ENCODE data around the gene LTB. TPM values are rescaled to one million over a fixed set of nuclear protein-coding genes. Genes with fewer than 3 reads are reported as not detected.

The LTB gene
- total and polyA plus RNA-seq, 9 of the 15 experiments (the other 6 are each of a cell fraction or from before 2014, with no cell fraction given), result 0.07 to 0.51 TPM; not detected in 7

GRCh38 chr6:31547727-31548543 is 34.3 kb downstream of the LTB start (continued):
- TF ChIP-seq TOE1 (IDR thresholded peaks at IDR 0.05; ENCODE audit: borderline replicate concordance), result no peak
- TF ChIP-seq TOE1 (CRISPR knock-in tag; IDR thresholded peaks at IDR 0.05; ENCODE audit: borderline replicate concordance, low read depth), result peak; percentile 70; the same call in 1 of the 2 replicates
- peak; percentile 82; the same call in 1 of the 2 replicates for TF ChIP-seq STAT6 (CRISPR knock-in tag; IDR thresholded peaks at IDR 0.05)
- no peak for TF ChIP-seq RBM39 (optimal IDR thresholded peaks at IDR 0.05; ENCODE audit: low read depth, low read length)
- peak; percentile 12 for TF ChIP-seq SUPT5H (IDR thresholded peaks at IDR 0.05)
- TF ChIP-seq TRIM25 (IDR thresholded peaks at IDR 0.05; ENCODE audit: borderline replicate concordance), result no peak
- TF ChIP-seq ELF2 (CRISPR knock-in tag; IDR thresholded peaks at IDR 0.05), result 0 out of 2 replicates have a peak, but pooled peaks have one; percentile 11
- 0 out of 2 replicates have a peak, but pooled peaks have one; percentile 47 for TF ChIP-seq ATF6 (CRISPR knock-in tag; IDR thresholded peaks at IDR 0.05)
- TF ChIP-seq NUFIP1 (IDR thresholded peaks at IDR 0.05; ENCODE audit: partially characterized antibody), result no peak
- no peak for TF ChIP-seq XRCC3 (IDR thresholded peaks at IDR 0.05)
- 0 out of 2 replicates have a peak, but pooled peaks have one; percentile 56 for TF ChIP-seq E2F3 (CRISPR knock-in tag; IDR thresholded peaks at IDR 0.05)
- 0 out of 2 replicates have a peak, but pooled peaks have one; percentile 4 for TF ChIP-seq TCF3 (CRISPR knock-in tag; IDR thresholded peaks at IDR 0.05)
- TF ChIP-seq NEUROD1 (IDR thresholded peaks at IDR 0.05; ENCODE audit: borderline replicate concordance, low read depth, low read length, partially characterized antibody), result no peak
- peak; percentile 30; the same call in 1 of the 2 replicates for TF ChIP-seq NFRKB (IDR thresholded peaks at IDR 0.05; ENCODE audit: low read depth)
- no peak for TF ChIP-seq ZNF217 (CRISPR knock-in tag; IDR thresholded peaks at IDR 0.05)
- TF ChIP-seq CXXC5 (CRISPR knock-in tag; IDR thresholded peaks at IDR 0.05), result peak; percentile 44
- TF ChIP-seq CHD4 (IDR thresholded peaks at IDR 0.05; ENCODE audit: insufficient read depth, insufficient replicate concordance, low read depth, low read length, poor library complexity, severe bottlenecking), result no peak
- peak; percentile 85; the same call in 1 of the 2 replicates for TF ChIP-seq GABPA (tag; conservative IDR thresholded peaks at IDR 0.05; ENCODE audit: low read depth)
- TF ChIP-seq BRCA1 (IDR thresholded peaks at IDR 0.05), result no peak
- 0 out of 2 replicates have a peak, but pooled peaks have one; percentile 75 for TF ChIP-seq BRCA1 (CRISPR knock-in tag; IDR thresholded peaks at IDR 0.05)
- no peak for TF ChIP-seq JUN (IDR thresholded peaks at IDR 0.05; ENCODE audit: borderline replicate concordance, low read depth, low read length)
- TF ChIP-seq JUN (CRISPR knock-in tag; IDR thresholded peaks at IDR 0.05; ENCODE audit: borderline replicate concordance), result 0 out of 2 replicates have a peak, but pooled peaks have one; percentile 69

All from K562 (cell line).